Stimulated activated memory B cell treated with anti-CD40 and anti-IgM and Interleukin-4, amounts not matched to agents 10 μg/mL and 1 μg/mL and 100 μg/mL, for 72 hours (primary cell): ENCODE measurements around the gene PCBP3.
"Not testable (repeated sequence)": the region's sequence is repeated elsewhere in the genome, so short reads cannot be mapped to it uniquely, and the experiment has no call there.

Experiments
- ATAC-seq: fragments of 150-1000 bp; cut with Tn5 transposase; 2 replicates; pipeline ENCODE4 v1.10.0; 2021
- H3K27ac Mint-ChIP-seq: one replicate; pipeline ENCODE4 v1.8.0; 2022; ENCODE audit warnings: mild to moderate bottlenecking, mixed read lengths
- H3K27me3 Mint-ChIP-seq: one replicate; pipeline ENCODE4 v1.8.0; 2022; ENCODE audit warnings: mixed read lengths
- H3K36me3 Mint-ChIP-seq: one replicate; pipeline ENCODE4 v1.8.0; 2022; ENCODE audit warnings: mixed read lengths
- H3K4me1 Mint-ChIP-seq: one replicate; pipeline ENCODE4 v1.8.0; 2022; ENCODE audit warnings: mixed read lengths
- H3K4me3 Mint-ChIP-seq: one replicate; pipeline ENCODE4 v1.8.0; 2022; ENCODE audit warnings: mild to moderate bottlenecking, moderate library complexity, mixed read lengths
- H3K9me3 Mint-ChIP-seq: one replicate; pipeline ENCODE4 v1.8.0; 2022; ENCODE audit warnings: mixed read lengths

PCBP3 gene

DNA sequence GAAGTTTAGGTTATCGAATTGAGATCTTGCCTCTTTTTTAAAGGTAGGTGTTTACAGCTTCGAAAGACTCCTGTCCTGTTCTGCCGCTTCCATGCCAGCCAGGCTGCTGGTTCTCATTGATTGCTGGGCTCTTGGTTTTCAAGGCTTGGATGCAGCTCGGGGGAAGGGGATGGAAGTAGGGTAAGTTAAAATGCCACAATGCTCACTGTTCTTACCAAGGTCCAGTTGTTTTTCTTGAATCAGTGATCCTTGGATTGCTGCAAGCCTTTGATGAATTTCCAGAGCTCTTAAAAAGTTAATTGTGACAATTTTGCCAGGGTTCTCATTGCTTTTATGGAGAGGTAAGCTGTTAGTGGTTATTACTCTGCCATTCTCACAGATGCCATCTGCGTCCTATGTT is 74.9 kb downstream of the PCBP3 start:
- Mint-ChIP-seq H3K36me3 (peaks cover 8% of the 10 kb centered on the region), H3K9me3 (peaks cover 11% of the 10 kb centered on the region), H3K4me3 (no peak overlapping the region), H3K4me1 (peaks cover 11% of the 10 kb centered on the region), H3K27me3 (peaks cover 21% of the 10 kb centered on the region), H3K27ac (no peak overlapping the region)
- no peak for ATAC-seq

DNA sequence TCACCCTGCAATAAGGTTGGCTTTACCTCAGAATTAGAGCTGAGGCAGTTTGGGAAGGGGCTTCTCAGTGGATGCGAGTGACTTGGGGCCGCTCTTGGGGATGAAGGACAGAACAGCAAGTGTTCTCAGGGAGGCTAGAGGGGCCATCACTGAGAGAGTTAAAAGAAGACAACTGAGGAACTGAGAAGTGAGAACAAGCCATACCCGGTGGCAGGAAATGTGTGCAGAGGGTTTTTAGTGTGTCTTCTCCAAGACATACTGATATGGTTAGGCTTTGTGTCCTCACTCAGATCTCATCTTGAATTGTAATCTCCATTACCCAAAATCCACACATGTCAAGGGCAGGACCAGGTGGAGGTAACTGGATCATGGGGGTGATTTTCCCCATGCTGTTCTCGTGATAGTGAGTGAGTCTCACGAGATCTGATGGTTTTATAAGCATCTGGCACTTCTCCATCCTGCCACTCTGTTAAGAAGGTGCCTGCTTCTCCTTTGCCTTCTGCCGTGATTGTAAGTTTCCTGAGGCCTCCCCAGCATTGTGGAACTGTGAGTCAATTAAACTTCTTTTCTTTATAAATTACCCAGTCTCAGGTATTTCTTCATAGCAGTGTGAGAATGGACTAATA is 75.8 kb downstream of the PCBP3 start:
- no peaks in the 10 kb centered on the region for H3K36me3 Mint-ChIP-seq
- H3K27ac Mint-ChIP-seq = no peak overlapping the region
- no peak overlapping the region for H3K4me3 Mint-ChIP-seq
- H3K4me1 Mint-ChIP-seq = peaks cover 13% of the 10 kb centered on the region
- ATAC-seq = peak; percentile 48
- H3K9me3 Mint-ChIP-seq = peaks cover 6% of the 10 kb centered on the region
- peaks cover 21% of the 10 kb centered on the region for H3K27me3 Mint-ChIP-seq

DNA sequence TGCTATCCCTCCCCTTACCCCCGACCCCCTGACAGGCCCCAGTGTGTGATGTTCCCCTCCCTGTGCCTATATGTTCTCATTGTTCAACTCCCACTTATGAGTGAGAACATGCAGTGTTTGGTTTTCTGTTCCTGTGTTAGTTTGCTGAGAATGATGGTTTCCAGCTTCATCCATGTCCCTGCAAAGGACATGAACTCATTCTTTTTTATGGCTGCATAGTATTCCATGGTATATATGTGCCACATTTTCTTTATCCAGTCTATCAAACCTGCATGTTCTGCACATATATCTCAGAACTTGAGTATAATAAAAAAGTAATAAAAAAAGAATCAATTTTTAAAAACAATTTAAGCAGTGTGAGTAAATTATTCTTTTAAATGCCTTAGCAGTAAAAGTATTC is 76.7 kb downstream of the PCBP3 start:
- H3K4me1 Mint-ChIP-seq = peaks cover 15% of the 10 kb centered on the region
- not testable (repeated sequence) for ATAC-seq, H3K36me3 Mint-ChIP-seq, H3K4me3 Mint-ChIP-seq, H3K9me3 Mint-ChIP-seq, H3K27ac Mint-ChIP-seq
- H3K27me3 Mint-ChIP-seq = peaks cover 21% of the 10 kb centered on the region

DNA sequence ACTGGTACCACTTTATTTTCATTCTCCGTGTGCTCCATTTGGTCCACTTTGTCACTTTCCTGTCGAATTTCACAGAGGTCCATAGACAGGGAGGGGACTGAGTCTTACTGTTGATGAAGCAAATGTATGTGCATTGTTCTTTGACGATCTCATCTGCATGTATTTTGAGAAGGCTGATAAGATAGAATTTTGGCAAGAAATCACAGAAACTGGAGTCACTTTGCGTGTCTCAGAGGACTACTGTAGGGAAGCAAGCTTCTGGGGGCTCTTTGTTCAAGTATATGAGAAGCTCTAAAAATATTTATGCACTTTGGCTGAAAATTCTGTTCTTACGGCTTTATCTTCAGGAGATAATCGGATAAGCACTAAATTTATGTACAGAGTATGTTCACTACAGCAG is 78.1 kb downstream of the PCBP3 start:
- H3K36me3 Mint-ChIP-seq = no peaks in the 10 kb centered on the region
- no peak for ATAC-seq
- H3K9me3 Mint-ChIP-seq = peaks cover 3% of the 10 kb centered on the region
- no peak overlapping the region for H3K27ac Mint-ChIP-seq
- no peak overlapping the region for H3K4me3 Mint-ChIP-seq
- H3K4me1 Mint-ChIP-seq = peaks cover 15% of the 10 kb centered on the region
- peaks cover 21% of the 10 kb centered on the region for H3K27me3 Mint-ChIP-seq

DNA sequence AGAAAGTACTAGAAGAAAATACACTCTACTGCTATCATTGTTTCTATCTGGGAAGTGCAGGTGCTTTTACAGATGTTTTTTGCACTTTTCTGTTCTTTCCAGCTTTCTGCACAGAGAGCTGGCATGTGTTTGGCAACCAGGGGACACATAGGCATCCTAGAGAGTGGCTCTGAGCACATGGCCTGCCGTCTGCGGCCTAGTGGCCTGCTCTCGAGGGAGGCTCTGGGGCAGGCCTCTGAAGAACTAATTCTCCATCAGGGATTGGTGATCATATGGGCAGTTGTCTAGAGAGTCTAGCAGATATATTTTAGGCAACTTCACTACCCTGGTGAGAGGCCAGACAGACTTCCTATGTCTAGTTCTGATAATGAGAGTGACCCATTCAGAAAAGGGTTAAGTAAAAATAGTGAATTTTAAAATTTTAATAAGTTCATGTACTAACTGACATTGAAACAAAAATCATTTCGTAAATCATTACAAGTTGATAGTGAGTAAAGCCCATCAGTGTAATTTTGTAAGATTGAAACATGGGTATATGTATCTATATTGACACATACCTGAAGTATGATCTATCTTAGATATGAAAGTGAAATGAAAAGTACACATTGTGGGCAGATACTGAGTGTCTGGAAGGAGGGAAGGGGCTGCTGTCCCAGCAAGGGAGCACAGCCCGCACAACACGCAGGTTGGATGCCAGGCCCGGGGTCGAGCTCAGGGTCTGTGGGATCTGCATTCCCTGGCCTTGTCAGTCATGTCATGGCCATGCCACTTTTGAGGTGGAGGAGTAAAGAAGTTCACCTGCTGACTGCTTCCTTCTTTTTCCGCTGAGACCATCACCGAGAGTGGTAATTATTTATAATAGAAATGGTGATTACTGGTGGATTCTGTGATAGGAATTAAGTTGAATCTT is 79.8 kb downstream of the PCBP3 start:
- no peak overlapping the region for H3K4me3 Mint-ChIP-seq
- no peak for ATAC-seq
- no peaks in the 10 kb centered on the region for H3K36me3 Mint-ChIP-seq
- peaks cover 15% of the 10 kb centered on the region for H3K4me1 Mint-ChIP-seq
- H3K9me3 Mint-ChIP-seq = no peaks in the 10 kb centered on the region
- no peak overlapping the region for H3K27ac Mint-ChIP-seq
- H3K27me3 Mint-ChIP-seq = peaks cover 10% of the 10 kb centered on the region

DNA sequence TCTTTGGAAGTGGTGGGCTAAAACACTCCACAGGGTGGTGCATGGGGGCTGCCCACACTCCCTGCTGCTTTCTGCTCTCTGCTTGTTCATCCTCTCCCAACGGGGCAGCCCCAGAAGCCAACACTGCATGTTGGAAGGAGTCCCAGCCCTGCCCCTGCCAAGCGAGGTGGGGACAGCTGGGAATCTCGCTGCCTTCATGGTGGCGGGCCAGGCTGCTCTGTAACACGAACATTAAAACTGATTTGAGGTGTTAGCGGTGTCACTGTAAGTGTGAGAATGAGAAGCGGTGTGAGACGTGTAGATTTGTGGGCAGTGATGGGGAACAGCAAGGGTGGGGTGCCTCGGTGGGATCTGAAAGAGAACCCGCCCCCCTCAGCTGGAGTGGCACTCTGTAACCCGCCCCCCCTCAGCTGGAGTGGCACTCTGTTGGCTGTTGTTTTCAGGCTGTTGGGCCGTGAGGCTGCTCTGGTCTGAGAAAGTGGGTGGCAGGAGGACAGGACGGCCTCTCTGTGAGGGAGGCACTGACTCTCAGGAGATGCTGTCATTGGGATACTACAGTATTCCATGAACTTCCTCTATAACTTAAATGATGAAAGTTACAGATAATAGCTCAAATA is 80.9 kb downstream of the PCBP3 start:
- no peak overlapping the region for H3K27ac Mint-ChIP-seq
- H3K9me3 Mint-ChIP-seq = no peaks in the 10 kb centered on the region
- H3K27me3 Mint-ChIP-seq = no peaks in the 10 kb centered on the region
- ATAC-seq = no peak
- peaks cover 4% of the 10 kb centered on the region for H3K4me1 Mint-ChIP-seq
- no peaks in the 10 kb centered on the region for H3K36me3 Mint-ChIP-seq
- no peak overlapping the region for H3K4me3 Mint-ChIP-seq

DNA sequence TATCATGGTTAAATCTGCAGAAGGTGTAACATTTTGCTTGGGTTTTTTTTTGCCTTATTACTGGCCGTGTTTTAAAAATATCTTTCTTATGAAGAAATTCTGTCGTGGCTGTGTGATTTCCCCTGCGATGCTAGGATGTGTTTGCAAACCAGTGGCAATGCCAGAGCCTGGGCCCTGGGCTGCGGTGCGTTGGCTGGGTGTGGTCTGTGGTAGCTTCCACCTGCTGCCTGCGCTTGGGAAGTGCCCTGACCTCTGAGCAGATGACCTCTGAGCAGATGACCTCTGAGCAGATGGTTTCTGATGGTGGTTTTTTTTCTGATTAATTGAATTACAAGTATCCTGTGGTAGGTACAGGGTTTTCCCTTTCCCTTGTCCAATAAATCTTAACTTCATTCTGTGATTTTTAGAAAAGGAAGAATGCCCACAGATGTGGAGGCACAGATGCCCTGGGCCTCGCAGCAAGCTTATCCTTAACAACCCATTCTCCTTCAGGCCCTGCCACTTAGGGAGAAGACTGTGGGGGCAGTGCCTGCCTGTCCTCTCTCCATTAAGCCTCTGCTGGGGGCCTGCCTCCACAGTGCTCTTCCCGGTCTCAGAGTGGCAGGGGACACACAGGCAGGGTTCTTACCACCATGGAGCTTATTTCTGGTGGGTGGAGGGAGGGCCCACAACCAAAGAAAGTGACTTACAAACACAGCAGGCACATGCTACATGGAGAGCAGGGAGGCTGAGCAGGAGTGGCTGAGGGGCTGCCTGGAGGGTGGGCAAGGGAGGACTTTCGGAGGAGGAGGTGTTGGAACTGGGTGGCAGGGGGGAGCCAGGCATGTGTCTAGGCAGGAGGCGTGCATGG is 81.7 kb downstream of the PCBP3 start:
- ATAC-seq = peak; percentile 18
- Mint-ChIP-seq H3K27ac (no peak overlapping the region), H3K27me3 (no peaks in the 10 kb centered on the region), H3K9me3 (no peaks in the 10 kb centered on the region), H3K36me3 (no peaks in the 10 kb centered on the region), H3K4me3 (no peak overlapping the region), H3K4me1 (peaks cover 4% of the 10 kb centered on the region)

DNA sequence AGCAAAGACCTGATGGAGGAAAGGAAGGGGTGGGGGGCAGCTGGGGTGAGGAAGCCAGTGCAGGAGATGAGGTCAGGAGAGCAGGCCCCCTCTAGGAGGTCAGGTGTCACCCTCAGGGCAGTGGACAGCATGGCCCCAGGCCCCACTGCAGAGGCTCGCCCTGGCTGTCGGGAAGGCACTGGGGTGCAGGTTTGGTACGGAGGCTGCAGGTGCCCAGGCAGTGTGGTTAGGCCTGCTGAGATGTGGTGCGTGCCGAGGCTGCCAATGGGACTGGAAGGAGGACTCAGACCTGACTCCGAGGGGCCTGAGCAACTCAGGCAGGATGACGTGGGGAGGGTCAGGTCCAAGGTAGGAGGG is 82.3 kb downstream of the PCBP3 start:
- Mint-ChIP-seq H3K4me3 (no peak overlapping the region), H3K4me1 (peaks cover 4% of the 10 kb centered on the region), H3K27ac (no peak overlapping the region), H3K27me3 (no peaks in the 10 kb centered on the region), H3K9me3 (no peaks in the 10 kb centered on the region), H3K36me3 (no peaks in the 10 kb centered on the region)
- ATAC-seq = peak; percentile 39

DNA sequence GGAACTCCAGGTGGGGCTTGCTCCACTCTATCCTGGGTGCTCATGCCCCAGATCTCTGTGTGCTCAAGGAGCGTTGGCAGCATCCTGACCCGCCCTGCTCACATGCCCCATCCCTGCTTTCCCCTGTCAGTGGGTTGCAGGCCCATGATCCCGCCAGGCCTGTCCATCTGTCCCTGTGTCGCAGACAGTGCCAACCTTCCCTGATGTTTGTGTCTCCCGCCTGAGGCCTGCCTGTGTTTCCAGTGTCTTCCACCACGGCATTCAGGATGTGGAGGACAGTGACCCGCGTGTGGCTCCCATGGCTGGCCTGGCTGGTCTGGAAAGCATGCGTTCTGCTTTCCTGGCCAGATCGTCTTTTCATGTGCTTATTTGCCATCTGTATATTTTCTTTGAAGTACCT is 82.9 kb downstream of the PCBP3 start:
- H3K4me1 Mint-ChIP-seq = peaks cover 4% of the 10 kb centered on the region

DNA sequence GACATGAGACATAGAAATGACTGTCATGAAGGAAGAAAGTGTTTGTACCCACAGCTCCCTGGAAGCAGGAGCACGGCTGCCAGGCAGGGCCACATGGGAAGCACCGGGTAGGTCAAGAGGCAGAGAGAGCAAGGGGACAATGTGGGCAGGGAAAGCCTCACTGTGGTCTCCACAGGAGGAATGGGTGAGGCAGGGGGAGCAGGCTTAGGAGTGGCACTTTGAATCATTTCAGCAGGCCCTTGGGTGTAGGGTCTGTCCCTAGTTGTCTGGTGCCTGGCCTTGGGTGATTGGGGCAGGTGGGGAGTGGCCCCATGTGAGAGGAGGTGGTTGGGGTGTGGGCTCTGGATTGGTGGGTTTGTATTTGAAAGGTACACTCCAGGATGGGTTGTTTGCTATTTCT is 83.9 kb downstream of the PCBP3 start:
- Mint-ChIP-seq H3K4me3 (no peak overlapping the region), H3K27me3 (no peaks in the 10 kb centered on the region), H3K27ac (no peak overlapping the region), H3K9me3 (peaks cover 2% of the 10 kb centered on the region), H3K36me3 (peaks cover 4% of the 10 kb centered on the region), H3K4me1 (peaks cover 4% of the 10 kb centered on the region)
- no peak for ATAC-seq

More for the DNA sequence above, 82.9 kb downstream of the PCBP3 start:
- peaks cover 2% of the 10 kb centered on the region for H3K9me3 Mint-ChIP-seq
- H3K36me3 Mint-ChIP-seq = peaks cover 2% of the 10 kb centered on the region
- H3K27me3 Mint-ChIP-seq = no peaks in the 10 kb centered on the region
- no peak for ATAC-seq
- no peak overlapping the region for H3K4me3 Mint-ChIP-seq
- no peak overlapping the region for H3K27ac Mint-ChIP-seq

DNA sequence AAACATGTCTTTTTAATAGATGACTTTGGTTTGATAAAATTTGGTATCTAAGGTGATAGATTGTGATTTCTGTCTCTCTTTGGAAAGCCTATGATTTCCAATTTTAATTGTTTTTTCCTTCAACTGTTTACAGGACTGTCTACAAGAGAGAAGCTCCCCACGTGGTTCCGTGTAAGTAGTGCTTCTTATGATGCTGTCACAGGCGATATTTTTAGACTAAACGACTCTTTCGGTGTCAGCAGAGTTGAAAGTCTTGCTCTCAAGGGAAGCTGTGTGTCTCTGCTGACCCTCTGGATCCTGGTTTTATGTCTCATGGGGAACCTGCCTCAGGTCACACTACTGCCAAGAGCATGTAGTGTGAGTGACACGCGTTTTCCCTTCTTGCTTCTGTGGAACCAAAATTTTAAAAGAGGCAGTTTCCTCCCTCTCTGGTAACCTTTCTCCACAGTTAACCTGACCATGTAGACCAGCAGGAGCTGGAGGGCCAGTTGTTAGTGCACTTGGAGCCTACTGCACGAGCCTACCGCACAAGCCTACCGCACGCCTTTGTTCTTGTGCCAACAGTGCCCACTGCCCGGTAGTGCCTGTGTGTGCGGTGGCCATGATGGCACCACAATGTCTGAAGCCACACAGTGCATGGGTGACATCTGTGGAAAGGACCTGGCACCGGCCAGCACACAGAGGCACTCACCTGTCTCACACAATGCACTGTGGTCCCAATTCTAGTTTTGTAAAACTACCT is 91.9 kb downstream of the PCBP3 start:
- no peaks in the 10 kb centered on the region for H3K4me1 Mint-ChIP-seq
- peaks cover 23% of the 10 kb centered on the region for H3K27me3 Mint-ChIP-seq
- ATAC-seq = no peak
- no peak overlapping the region for H3K27ac Mint-ChIP-seq
- H3K9me3 Mint-ChIP-seq = peaks cover 4% of the 10 kb centered on the region
- H3K36me3 Mint-ChIP-seq = peaks cover 11% of the 10 kb centered on the region
- H3K4me3 Mint-ChIP-seq = no peak overlapping the region

DNA sequence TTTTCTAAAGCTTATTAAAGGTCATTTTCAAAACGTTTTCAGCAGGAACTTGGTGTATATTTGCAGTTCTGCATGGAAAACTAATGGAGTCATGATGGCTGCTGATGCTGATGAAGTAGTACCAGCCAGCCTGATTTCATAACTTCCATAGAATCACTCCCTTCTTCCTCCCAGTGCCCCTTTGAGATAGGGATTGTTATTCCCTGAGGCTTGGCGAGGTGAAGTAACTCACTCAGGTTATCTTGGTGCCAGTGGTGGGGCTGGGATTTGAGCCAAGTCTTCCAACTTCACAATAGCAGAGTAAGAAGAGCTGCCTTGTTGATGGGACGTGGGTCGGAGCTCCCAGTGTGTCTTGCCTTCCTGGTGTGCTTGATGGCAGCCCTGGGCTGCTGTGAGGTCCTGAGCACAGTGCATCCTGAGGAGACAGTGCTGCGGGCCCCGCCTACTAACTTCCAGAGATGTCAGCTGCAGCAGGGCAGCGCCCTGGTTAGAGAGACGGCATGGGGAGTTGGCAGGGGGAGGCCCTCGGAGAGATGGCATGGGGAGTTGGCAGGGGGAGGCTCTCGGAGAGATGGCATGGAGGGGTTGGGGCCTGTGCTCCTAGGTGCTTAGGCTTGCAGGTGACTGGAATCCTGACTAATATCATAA is 92.6 kb downstream of the PCBP3 start:
- Mint-ChIP-seq H3K27me3 (peaks cover 23% of the 10 kb centered on the region), H3K27ac (no peak overlapping the region), H3K4me1 (no peaks in the 10 kb centered on the region), H3K9me3 (peaks cover 3% of the 10 kb centered on the region), H3K4me3 (no peak overlapping the region), H3K36me3 (peaks cover 11% of the 10 kb centered on the region)
- no peak for ATAC-seq

DNA sequence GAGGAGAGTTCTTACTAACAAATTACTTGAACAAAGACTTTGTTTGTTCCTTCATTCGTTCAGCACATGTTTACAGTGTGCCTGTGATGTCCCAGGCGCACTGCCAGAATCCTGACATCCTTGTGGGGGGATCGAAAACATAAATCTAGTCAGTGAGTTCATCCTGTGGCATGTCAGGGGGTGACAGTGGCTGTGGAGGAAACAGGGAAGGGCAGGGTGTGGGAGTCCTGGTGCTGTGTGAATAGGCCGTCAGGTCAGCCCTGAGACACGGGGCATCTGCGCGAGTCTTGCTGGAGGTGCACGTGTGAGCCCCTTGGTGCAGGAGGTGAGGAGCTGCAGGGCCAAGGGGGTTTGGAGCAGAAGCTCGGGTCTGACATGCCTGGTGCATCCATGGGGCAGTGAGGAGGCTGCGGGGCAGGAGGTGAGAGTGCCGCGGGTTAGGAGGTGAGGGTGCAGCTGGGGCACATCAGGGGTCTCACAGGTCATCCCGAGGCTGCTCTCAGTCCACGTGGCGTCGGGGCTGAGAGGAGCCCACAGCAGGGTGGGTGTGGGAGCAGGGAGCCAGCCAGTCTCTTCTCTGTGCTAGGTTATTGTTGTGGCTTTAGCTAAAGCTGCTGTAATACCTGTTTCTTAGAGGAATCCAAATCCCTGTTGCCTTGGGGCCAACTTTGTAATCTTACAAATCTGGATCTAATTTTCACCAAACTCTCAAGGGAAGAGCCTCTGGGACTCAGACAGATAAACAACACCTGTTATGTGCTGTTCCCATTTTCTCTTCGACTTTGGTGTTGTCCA is 93.4 kb downstream of the PCBP3 start:
- Mint-ChIP-seq H3K27me3 (peaks cover 23% of the 10 kb centered on the region), H3K9me3 (peaks cover 2% of the 10 kb centered on the region), H3K27ac (no peak overlapping the region), H3K4me1 (no peaks in the 10 kb centered on the region), H3K4me3 (no peak overlapping the region), H3K36me3 (peaks cover 7% of the 10 kb centered on the region)
- no peak for ATAC-seq
